Activated CD4-positive, CD25-positive, alpha-beta regulatory T cell treated with anti-CD3 and anti-CD28 coated beads, Interleukin-2, amount 50 U/mL, for 72 hours (primary cell): ENCODE measurements around the gene LNPEP.
A peak's percentile ranks its signal among the peaks of the same experiment; 100 is the strongest.
"Not testable (repeated sequence)": the region's sequence is repeated elsewhere in the genome, so short reads cannot be mapped to it uniquely, and the experiment has no call there.

ENCODE experiments used
- DNase-seq: peaks from one replicate; pipeline ENCODE4 v3.0.0; 2021

The LNPEP gene

GRCh38 chr5:96930589-96930988, 5.3 kb upstream of the LNPEP start:
- no peak for DNase-seq

GRCh38 chr5:96931037-96931436, 4.8 kb upstream of the LNPEP start:
- not testable (repeated sequence) for DNase-seq

GRCh38 chr5:96931605-96932004, 4.3 kb upstream of the LNPEP start:
- DNase-seq = no peak

- no peak for DNase-seq
Observed at GRCh38 chr5:96932026-96932425, 3.9 kb upstream of the LNPEP start.

- DNase-seq = no peak
Observed at GRCh38 chr5:96933764-96934707, 1.8 kb upstream of the LNPEP start.

- peak; percentile 94 for DNase-seq
Observed at GRCh38 chr5:96934708-96935558, 947 bp upstream of the LNPEP start.

- DNase-seq = peak; percentile 60
Observed at GRCh38 chr5:96936431-96937320, 796 bp downstream of the LNPEP start.

GRCh38 chr5:96940586-96940985, 4.7 kb downstream of the LNPEP start:
- DNase-seq = no peak

- no peak for DNase-seq
Observed at GRCh38 chr5:96941140-96941539, 5.3 kb downstream of the LNPEP start.

GRCh38 chr5:96942078-96942477, 6.2 kb downstream of the LNPEP start:
- no peak for DNase-seq

- no peak for DNase-seq
Observed at GRCh38 chr5:96942911-96943310, 7.0 kb downstream of the LNPEP start.

GRCh38 chr5:96943799-96944198, 7.9 kb downstream of the LNPEP start:
- DNase-seq = no peak

GRCh38 chr5:96945144-96945897, 9.4 kb downstream of the LNPEP start:
- DNase-seq = no peak

- DNase-seq = no peak
Observed at GRCh38 chr5:96946381-96946780, 10.5 kb downstream of the LNPEP start.

- DNase-seq = no peak
Observed at GRCh38 chr5:96952118-96952750, 16.4 kb downstream of the LNPEP start.

GRCh38 chr5:96952974-96953730, 17.3 kb downstream of the LNPEP start:
- no peak for DNase-seq

GRCh38 chr5:96957254-96958049, 21.6 kb downstream of the LNPEP start:
- DNase-seq = no peak

GRCh38 chr5:96958977-96959376, 23.1 kb downstream of the LNPEP start:
- DNase-seq = no peak

GRCh38 chr5:96961053-96961452, 25.2 kb downstream of the LNPEP start:
- DNase-seq = no peak

GRCh38 chr5:96962540-96962991, 26.7 kb downstream of the LNPEP start:
- DNase-seq = no peak
